ENCODE measurements around the gene CFAP161.

Gene CFAP161

DNA sequence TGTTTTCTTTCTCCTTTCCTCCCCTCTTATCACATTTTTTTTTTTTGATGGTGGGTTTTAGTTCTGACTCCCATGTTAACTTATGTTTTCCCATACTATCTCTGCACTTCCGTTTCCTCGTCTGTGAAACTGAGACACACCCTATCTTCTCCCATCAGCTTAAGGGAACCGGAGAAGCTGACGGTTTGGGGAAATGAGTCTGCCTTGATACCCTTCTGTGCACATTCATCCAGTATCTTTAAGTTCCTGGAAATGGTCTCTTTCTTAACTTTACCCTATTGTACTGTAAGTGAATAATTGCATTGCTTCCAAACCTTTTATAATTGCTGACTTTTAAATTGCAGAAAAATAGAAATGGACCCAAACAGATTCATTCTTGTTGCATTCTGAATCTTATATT, 26.2 kb upstream of the CFAP161 start:
- H3K9me3 ChIP-seq (ENCODE audit: control insufficient read depth in 2 of 2, low read length in 2 of 2): no peaks in the 10 kb centered on the region
- no peak overlapping the region for H3K4me3 ChIP-seq (ENCODE audit: low read length in 2 of 2)
- H3K4me1 ChIP-seq (ENCODE audit: control insufficient read depth, insufficient read depth, low read length): no peaks in the 10 kb centered on the region

DNA sequence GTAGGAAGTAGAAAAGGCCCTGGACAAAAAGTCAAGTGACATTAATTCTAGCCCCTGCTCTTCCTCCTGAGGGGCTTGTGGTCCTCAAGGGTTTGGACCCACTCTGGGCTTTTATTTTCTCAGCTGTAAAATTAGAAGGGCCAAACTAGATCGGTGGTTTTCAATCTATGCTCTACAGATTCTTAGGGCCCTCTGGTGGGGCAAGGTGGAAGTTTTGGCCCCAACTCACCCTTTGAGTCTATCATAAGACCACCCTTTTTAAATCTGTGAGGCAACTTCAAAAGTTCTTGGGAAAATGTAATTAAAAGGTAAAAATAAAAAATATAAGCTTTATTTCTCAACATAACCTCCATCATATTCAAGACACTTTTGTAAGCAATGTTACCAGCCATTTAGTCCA, 25.6 kb upstream of the CFAP161 start:
- Histone ChIP-seq H3K9me3 (ENCODE audit: control insufficient read depth in 2 of 2, low read length in 2 of 2) (no peaks in the 10 kb centered on the region), H3K4me3 (ENCODE audit: low read length in 2 of 2) (no peak overlapping the region), H3K27ac (ENCODE audit: low read length) (no peak overlapping the region), H3K9ac (ENCODE audit: low read length in 2 of 2) (no peak overlapping the region), H3K27me3 (ENCODE audit: control insufficient read depth in 1 of 2, insufficient read depth in 2 of 2, low read length in 2 of 2) (no peaks in the 10 kb centered on the region), H3K4me1 (ENCODE audit: control insufficient read depth, insufficient read depth, low read length) (no peaks in the 10 kb centered on the region), H3K36me3 (ENCODE audit: control insufficient read depth in 2 of 2, insufficient read depth in 2 of 2, low read length in 2 of 2) (no peaks in the 10 kb centered on the region)

More for the DNA sequence above, 26.2 kb upstream of the CFAP161 start:
- no peak overlapping the region for H3K9ac ChIP-seq (ENCODE audit: low read length in 2 of 2)
- H3K36me3 ChIP-seq (ENCODE audit: control insufficient read depth in 2 of 2, insufficient read depth in 2 of 2, low read length in 2 of 2): no peaks in the 10 kb centered on the region
- H3K27me3 ChIP-seq (ENCODE audit: control insufficient read depth in 1 of 2, insufficient read depth in 2 of 2, low read length in 2 of 2): no peaks in the 10 kb centered on the region
- H3K27ac ChIP-seq (ENCODE audit: low read length): no peak overlapping the region

DNA sequence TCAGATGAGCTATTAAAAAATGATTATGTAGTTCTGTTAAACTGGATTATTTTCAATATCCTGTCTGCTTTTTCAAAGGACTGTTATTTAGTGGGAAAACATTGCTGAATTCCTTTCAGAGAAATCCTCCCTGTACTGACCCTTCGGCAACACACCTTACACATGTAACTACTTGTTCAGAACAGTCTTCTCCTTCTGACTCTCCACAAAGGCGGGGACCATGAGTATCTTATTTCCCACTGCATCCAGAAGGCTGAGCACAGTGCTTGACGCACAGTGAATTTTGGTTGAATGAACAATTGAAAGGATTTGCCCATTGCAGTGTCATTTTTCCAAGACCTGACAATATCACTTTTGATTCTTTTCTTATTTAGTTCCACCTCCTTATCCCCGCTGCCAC, 23.1 kb upstream of the CFAP161 start:
- H3K9me3 ChIP-seq (ENCODE audit: control insufficient read depth in 2 of 2, low read length in 2 of 2): no peaks in the 10 kb centered on the region
- H3K27me3 ChIP-seq (ENCODE audit: control insufficient read depth in 1 of 2, insufficient read depth in 2 of 2, low read length in 2 of 2): no peaks in the 10 kb centered on the region
- H3K9ac ChIP-seq (ENCODE audit: low read length in 2 of 2): no peak overlapping the region
- H3K27ac ChIP-seq (ENCODE audit: low read length): no peak overlapping the region
- H3K36me3 ChIP-seq (ENCODE audit: control insufficient read depth in 2 of 2, insufficient read depth in 2 of 2, low read length in 2 of 2): no peaks in the 10 kb centered on the region
- H3K4me3 ChIP-seq (ENCODE audit: low read length in 2 of 2): no peak overlapping the region
- H3K4me1 ChIP-seq (ENCODE audit: control insufficient read depth, insufficient read depth, low read length): no peaks in the 10 kb centered on the region

DNA sequence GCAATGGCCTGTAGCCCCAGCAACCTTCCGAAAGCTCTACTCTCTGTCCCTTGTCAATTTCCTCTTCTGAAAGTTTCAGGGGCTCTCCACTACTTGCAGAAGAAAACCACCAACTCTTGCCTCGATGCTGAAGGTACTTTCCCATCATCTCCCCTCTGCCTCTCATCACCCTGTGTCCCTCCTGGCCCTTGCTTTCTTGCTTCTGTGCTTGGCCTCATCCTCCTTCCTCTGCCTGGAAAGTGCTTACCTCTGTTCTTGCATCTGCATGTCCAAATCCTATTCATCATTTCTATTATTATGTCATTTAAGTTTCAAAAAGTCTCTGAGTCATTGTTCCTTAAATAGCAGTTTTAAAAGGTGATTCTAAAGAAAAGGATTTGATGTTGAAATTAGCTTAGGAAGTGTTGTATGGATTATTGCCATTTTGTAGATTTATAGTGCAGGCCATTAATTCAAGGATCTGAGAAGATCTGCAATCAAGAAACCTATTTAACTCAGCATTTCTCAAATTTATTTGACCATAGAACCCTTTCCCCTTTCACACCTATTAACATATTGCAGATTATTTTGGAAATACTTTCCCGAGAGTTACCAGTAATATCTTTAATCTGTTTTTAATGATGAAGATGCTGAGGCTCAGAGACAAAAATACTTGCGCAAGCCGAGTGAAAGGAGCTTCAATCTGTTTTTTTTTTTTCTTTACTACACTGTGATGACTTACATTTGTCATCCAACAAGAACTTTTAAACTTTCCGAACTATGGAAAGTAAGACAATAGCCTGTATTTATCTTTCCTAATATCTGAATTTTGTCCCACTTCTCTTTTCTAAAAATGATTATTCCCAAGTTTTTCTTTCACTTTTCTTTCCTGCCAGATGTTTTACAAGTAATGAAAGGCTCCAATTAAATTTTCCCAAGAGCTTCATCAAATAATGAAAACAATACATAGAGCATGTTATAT, 22.3 kb upstream of the CFAP161 start:
- H3K36me3 ChIP-seq (ENCODE audit: control insufficient read depth in 2 of 2, insufficient read depth in 2 of 2, low read length in 2 of 2): no peaks in the 10 kb centered on the region
- no peaks in the 10 kb centered on the region for H3K4me1 ChIP-seq (ENCODE audit: control insufficient read depth, insufficient read depth, low read length)
- H3K9me3 ChIP-seq (ENCODE audit: control insufficient read depth in 2 of 2, low read length in 2 of 2): no peaks in the 10 kb centered on the region
- H3K4me3 ChIP-seq (ENCODE audit: low read length in 2 of 2): no peak overlapping the region
- no peaks in the 10 kb centered on the region for H3K27me3 ChIP-seq (ENCODE audit: control insufficient read depth in 1 of 2, insufficient read depth in 2 of 2, low read length in 2 of 2)
- no peak overlapping the region for H3K9ac ChIP-seq (ENCODE audit: low read length in 2 of 2)
- H3K27ac ChIP-seq (ENCODE audit: low read length): no peak overlapping the region

DNA sequence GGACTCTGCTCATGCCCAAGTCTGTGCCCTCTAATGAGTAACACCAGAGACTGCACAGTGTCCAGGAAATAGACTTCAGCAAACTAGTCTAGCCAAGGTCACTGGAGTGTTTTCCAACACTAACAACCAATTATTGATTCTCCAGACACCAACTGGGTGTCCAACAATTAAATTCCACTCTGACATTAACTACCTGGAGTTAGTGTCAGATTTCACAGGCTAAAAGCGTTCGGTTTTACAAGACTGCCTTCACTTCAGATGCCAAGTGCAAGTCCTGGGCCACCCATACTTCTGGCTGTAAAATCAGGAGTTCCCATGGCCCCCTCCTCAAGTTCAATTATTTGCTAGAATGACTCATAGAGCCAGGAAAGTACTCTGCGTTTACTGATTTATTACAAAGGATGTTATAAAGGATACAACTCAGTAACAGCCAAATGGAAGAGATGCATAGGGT, 20.8 kb upstream of the CFAP161 start:
- peaks cover 0 to 5% of the 10 kb centered on the region in 2 donors for H3K27me3 ChIP-seq (ENCODE audit: control insufficient read depth in 1 of 2, insufficient read depth in 2 of 2, low read length in 2 of 2)
- H3K4me1 ChIP-seq (ENCODE audit: control insufficient read depth, insufficient read depth, low read length): no peaks in the 10 kb centered on the region
- H3K4me3 ChIP-seq (ENCODE audit: low read length in 2 of 2): no peak overlapping the region
- H3K36me3 ChIP-seq (ENCODE audit: control insufficient read depth in 2 of 2, insufficient read depth in 2 of 2, low read length in 2 of 2): no peaks in the 10 kb centered on the region
- no peak overlapping the region for H3K27ac ChIP-seq (ENCODE audit: low read length)
- H3K9me3 ChIP-seq (ENCODE audit: control insufficient read depth in 2 of 2, low read length in 2 of 2): no peaks in the 10 kb centered on the region
- H3K9ac ChIP-seq (ENCODE audit: low read length in 2 of 2): no peak overlapping the region

DNA sequence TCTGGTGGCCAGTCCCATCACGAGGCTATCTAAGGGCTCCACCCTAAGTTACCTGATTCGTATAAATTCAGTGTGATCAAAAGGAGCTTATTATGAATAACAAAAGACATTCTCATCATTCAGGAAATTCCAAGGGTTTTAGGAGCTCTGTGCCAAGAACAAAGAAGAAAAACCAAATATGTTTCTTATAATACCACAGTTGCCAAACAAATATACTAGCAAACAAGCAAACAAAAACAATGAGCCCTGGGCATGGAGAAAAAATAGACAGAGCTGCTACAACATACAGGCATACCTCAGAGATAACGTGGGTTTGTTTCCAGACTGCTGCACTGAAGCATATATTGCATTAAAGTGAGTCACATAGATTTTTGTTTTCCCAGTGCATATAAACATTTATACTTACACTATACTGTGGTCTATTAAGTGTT, 20.2 kb upstream of the CFAP161 start:
- Histone ChIP-seq H3K9me3 (ENCODE audit: control insufficient read depth in 2 of 2, low read length in 2 of 2) (no peaks in the 10 kb centered on the region), H3K36me3 (ENCODE audit: control insufficient read depth in 2 of 2, insufficient read depth in 2 of 2, low read length in 2 of 2) (no peaks in the 10 kb centered on the region), H3K27ac (ENCODE audit: low read length) (no peak overlapping the region), H3K4me3 (ENCODE audit: low read length in 2 of 2) (no peak overlapping the region), H3K4me1 (ENCODE audit: control insufficient read depth, insufficient read depth, low read length) (no peaks in the 10 kb centered on the region), H3K9ac (ENCODE audit: low read length in 2 of 2) (no peak overlapping the region), H3K27me3 (ENCODE audit: control insufficient read depth in 1 of 2, insufficient read depth in 2 of 2, low read length in 2 of 2) (peaks cover 3 to 6% of the 10 kb centered on the region in 2 donors)

DNA sequence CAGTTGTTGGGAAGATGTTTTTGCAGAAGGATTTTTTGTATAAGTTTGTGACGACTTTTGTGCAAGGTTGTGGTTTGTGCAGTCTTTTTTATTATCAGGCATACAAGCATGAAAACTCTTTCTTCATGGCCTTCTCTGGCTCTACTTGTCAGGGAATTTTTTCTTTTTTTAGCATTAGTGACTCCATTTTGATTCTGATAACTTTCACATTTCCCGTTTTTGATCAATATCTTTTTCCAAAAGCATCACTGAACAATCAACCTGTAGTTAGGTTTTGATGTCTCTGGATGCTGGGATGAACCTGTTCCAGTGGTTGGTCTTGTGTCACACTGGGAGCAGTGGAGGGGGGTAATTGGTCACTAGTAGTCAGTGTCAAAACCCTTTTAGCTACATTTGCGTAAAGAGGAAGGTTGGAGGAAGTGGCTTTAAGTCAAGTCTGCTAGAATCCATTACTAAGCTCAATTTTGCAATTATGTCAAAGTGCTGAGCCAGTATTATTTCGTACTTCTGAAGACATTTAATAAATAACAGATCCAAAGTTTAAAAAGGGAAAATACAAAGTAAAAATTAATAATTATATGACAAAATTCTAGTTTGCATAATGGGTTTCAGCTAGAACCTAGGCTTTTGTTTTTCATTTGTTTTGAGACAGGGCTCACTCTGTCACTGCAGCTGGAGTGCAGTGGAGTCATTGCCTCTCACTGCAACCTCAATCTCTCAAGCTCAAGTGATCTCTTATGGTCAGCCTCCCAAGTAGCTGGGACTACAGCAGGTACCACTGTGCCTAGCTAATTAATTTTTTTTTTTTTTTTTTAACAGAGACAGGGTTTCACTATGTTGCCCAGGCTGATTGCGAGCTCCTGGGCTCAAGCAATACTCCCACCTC, 18.8 kb upstream of the CFAP161 start:
- H3K9me3 ChIP-seq (ENCODE audit: control insufficient read depth in 2 of 2, low read length in 2 of 2): no peaks in the 10 kb centered on the region
- H3K36me3 ChIP-seq (ENCODE audit: control insufficient read depth in 2 of 2, insufficient read depth in 2 of 2, low read length in 2 of 2): no peaks in the 10 kb centered on the region
- H3K27ac ChIP-seq (ENCODE audit: low read length): no peak overlapping the region
- H3K27me3 ChIP-seq (ENCODE audit: control insufficient read depth in 1 of 2, insufficient read depth in 2 of 2, low read length in 2 of 2): peaks cover 3 to 6% of the 10 kb centered on the region in 2 donors
- H3K4me1 ChIP-seq (ENCODE audit: control insufficient read depth, insufficient read depth, low read length): no peaks in the 10 kb centered on the region
- no peak overlapping the region for H3K9ac ChIP-seq (ENCODE audit: low read length in 2 of 2)
- H3K4me3 ChIP-seq (ENCODE audit: low read length in 2 of 2): no peak overlapping the region

DNA sequence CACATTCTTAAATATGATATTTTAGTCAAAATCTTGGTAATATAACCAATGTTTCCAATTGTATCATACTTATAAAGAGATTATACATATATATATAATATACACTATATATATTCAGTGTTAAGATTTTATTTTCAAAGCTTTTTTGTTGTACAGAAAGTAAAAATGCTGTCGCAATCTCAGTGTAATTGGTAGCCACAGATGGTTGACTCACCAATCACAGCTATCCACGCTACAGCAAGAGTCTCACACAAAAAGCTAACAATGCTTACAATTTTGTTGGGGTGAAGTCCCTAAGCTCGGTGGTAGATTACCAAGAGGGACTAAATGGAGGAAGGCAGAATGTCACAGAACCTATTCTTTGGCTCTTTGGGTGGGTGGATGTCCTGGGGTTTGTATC, 16.9 kb upstream of the CFAP161 start:
- Histone ChIP-seq H3K9me3 (ENCODE audit: control insufficient read depth in 2 of 2, low read length in 2 of 2) (no peaks in the 10 kb centered on the region), H3K27me3 (ENCODE audit: control insufficient read depth in 1 of 2, insufficient read depth in 2 of 2, low read length in 2 of 2) (peaks cover 3 to 6% of the 10 kb centered on the region in 2 donors), H3K9ac (ENCODE audit: low read length in 2 of 2) (no peak overlapping the region), H3K27ac (ENCODE audit: low read length) (no peak overlapping the region), H3K4me1 (ENCODE audit: control insufficient read depth, insufficient read depth, low read length) (no peaks in the 10 kb centered on the region), H3K4me3 (ENCODE audit: low read length in 2 of 2) (no peak overlapping the region), H3K36me3 (ENCODE audit: control insufficient read depth in 2 of 2, insufficient read depth in 2 of 2, low read length in 2 of 2) (no peaks in the 10 kb centered on the region)

DNA sequence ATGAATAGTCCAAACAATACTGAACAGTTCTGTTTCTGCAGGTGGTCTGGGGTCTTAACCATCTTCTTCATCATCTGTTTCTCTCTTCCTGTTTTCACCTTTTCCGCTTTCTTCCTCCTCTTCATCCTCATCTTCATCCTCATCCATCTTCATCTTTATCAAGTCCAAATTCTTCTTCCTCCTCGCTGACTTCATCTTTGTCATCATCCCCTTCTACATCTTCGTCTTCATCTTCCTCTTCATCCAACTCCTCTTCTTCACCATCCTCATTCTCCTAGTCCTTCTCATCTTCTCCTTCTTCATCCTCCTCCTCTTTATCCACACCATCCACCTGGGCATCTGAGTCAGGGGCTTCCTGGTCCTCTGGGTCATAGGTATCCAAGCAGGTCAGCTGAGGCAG, 16.5 kb upstream of the CFAP161 start:
- no peak overlapping the region for H3K27ac ChIP-seq (ENCODE audit: low read length)
- no peaks in the 10 kb centered on the region for H3K36me3 ChIP-seq (ENCODE audit: control insufficient read depth in 2 of 2, insufficient read depth in 2 of 2, low read length in 2 of 2)
- H3K9ac ChIP-seq (ENCODE audit: low read length in 2 of 2): no peak overlapping the region
- no peaks in the 10 kb centered on the region for H3K4me1 ChIP-seq (ENCODE audit: control insufficient read depth, insufficient read depth, low read length)
- H3K4me3 ChIP-seq (ENCODE audit: low read length in 2 of 2): no peak overlapping the region
- peaks cover 3 to 6% of the 10 kb centered on the region in 2 donors for H3K27me3 ChIP-seq (ENCODE audit: control insufficient read depth in 1 of 2, insufficient read depth in 2 of 2, low read length in 2 of 2)
- no peaks in the 10 kb centered on the region for H3K9me3 ChIP-seq (ENCODE audit: control insufficient read depth in 2 of 2, low read length in 2 of 2)

DNA sequence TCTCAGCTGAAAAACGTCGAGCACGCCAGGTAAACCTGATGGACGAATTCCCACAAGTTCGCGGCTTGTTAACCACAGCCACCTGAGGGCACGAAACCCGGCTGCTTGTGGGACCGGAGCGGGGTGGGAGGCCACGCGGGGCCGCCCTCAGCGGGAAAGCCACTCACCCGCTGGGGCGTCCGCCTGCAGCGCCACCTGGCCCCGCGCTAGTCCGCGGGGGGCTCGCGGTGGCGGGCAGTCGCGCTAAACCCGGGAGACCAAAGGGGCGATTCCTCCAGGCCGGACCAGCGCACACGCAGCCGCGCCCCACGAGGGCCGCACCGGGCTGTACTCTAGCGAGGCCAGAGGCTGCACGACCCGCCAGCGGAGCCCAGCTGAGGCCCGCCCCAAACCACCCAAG, 15.7 kb upstream of the CFAP161 start:
- Histone ChIP-seq H3K27ac (ENCODE audit: low read length) (no peak overlapping the region), H3K4me1 (ENCODE audit: control insufficient read depth, insufficient read depth, low read length) (no peaks in the 10 kb centered on the region), H3K9ac (ENCODE audit: low read length in 2 of 2) (no peak overlapping the region), H3K36me3 (ENCODE audit: control insufficient read depth in 2 of 2, insufficient read depth in 2 of 2, low read length in 2 of 2) (no peaks in the 10 kb centered on the region), H3K27me3 (ENCODE audit: control insufficient read depth in 1 of 2, insufficient read depth in 2 of 2, low read length in 2 of 2) (peaks cover 3 to 6% of the 10 kb centered on the region in 2 donors), H3K9me3 (ENCODE audit: control insufficient read depth in 2 of 2, low read length in 2 of 2) (no peaks in the 10 kb centered on the region), H3K4me3 (ENCODE audit: low read length in 2 of 2) (no peak overlapping the region)

All from stomach smooth muscle (tissue), 2 donors.